Measurements from ENCODE around the gene TTC27.

The TTC27 gene

GRCh38 chr2:32712870-32713269 lies 85.0 kb downstream of the TTC27 start:
- peak overlapping the region; percentile 66 for H3K27ac ChIP-seq
- TF ChIP-seq CTCF (conservative IDR thresholded peaks at IDR 0.05), result no peak

- H3K27ac ChIP-seq, result no peak overlapping the region
- no peak for TF ChIP-seq CTCF (conservative IDR thresholded peaks at IDR 0.05)
Measured at GRCh38 chr2:32714521-32714920, 86.7 kb downstream of the TTC27 start.

- H3K27ac ChIP-seq, result no peak overlapping the region
- no peak for TF ChIP-seq CTCF (conservative IDR thresholded peaks at IDR 0.05)
Measured at GRCh38 chr2:32715391-32715841, 87.6 kb downstream of the TTC27 start.

GRCh38 chr2:32715981-32716380 lies 88.1 kb downstream of the TTC27 start:
- no peak overlapping the region for H3K27ac ChIP-seq
- TF ChIP-seq CTCF (conservative IDR thresholded peaks at IDR 0.05), result no peak

- TF ChIP-seq CTCF (conservative IDR thresholded peaks at IDR 0.05), result no peak
- H3K27ac ChIP-seq, result no peak overlapping the region
Measured at GRCh38 chr2:32716598-32716997, 88.7 kb downstream of the TTC27 start.

- H3K27ac ChIP-seq, result no peak overlapping the region
Measured at GRCh38 chr2:32718752-32719151, 90.9 kb downstream of the TTC27 start.

GRCh38 chr2:32719430-32719829 lies 91.6 kb downstream of the TTC27 start:
- no peak for TF ChIP-seq CTCF (conservative IDR thresholded peaks at IDR 0.05)
- H3K27ac ChIP-seq, result no peak overlapping the region

More at GRCh38 chr2:32718752-32719151, 90.9 kb downstream of the TTC27 start:
- no peak for TF ChIP-seq CTCF (conservative IDR thresholded peaks at IDR 0.05)

Measured in VCaP (cell line).